DOHH2 (cell line): Measurements from ENCODE around the gene MYO10.

Experiments used
- EZH2phosphoT487 ChIP-seq: fragments of 200-600 bp; sonication (generic); IDR thresholded peaks from 2 replicates; pipeline ENCODE4 v1.6.1; 2017; ENCODE audit warnings: borderline replicate concordance, mild to moderate bottlenecking, antibody characterized with exemption, low read length, moderate library complexity, mixed read lengths
- TF ChIP-seq, protein P1 (sequence below): fragments of 200-600 bp; sonication (generic); IDR thresholded peaks from one replicate; pipeline ENCODE4 v1.5.1; 2014; ENCODE audit warnings: antibody characterized with exemption, mild to moderate bottlenecking, low read depth, low read length; ENCODE audit not compliant: poor library complexity, severe bottlenecking

DNA sequence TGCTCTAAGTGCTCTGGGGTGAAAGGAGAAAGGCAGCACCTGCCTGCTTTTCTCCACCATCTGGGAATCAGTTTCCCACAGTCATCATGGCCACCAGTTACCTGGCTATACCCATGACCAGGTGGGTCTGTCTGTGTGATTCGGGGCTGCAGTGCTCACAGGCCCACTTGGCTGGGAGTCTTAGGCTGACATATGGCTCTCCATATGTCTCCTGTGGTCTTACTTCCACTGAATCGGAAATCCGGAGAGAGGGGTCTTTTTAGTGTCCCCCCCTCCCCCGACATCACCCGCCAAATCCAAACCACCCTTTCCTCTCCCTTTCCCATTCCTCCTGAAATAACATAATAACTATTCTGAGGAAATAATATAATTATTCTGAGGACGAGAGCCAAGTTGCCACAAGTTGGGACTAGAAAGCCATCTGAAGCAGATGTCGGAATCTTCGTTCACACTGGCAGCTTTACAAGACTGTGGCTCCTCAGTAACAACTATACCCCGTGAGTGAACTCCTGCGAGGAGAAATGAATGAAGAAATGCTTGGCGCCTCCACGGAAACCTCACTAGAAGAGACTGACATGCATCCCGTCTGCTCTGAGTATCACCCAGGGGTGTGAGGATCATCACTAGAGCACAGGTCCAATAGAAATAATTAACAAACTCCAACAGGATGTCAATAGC is 143.4 kb downstream of the MYO10 start:
- TF ChIP-seq, protein P1, sequence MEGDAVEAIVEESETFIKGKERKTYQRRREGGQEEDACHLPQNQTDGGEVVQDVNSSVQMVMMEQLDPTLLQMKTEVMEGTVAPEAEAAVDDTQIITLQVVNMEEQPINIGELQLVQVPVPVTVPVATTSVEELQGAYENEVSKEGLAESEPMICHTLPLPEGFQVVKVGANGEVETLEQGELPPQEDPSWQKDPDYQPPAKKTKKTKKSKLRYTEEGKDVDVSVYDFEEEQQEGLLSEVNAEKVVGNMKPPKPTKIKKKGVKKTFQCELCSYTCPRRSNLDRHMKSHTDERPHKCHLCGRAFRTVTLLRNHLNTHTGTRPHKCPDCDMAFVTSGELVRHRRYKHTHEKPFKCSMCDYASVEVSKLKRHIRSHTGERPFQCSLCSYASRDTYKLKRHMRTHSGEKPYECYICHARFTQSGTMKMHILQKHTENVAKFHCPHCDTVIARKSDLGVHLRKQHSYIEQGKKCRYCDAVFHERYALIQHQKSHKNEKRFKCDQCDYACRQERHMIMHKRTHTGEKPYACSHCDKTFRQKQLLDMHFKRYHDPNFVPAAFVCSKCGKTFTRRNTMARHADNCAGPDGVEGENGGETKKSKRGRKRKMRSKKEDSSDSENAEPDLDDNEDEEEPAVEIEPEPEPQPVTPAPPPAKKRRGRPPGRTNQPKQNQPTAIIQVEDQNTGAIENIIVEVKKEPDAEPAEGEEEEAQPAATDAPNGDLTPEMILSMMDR, result no peak
- no peak for TF ChIP-seq EZH2phosphoT487
